ENCODE data around the gene RPS6KA4.

The RPS6KA4 gene

DNA sequence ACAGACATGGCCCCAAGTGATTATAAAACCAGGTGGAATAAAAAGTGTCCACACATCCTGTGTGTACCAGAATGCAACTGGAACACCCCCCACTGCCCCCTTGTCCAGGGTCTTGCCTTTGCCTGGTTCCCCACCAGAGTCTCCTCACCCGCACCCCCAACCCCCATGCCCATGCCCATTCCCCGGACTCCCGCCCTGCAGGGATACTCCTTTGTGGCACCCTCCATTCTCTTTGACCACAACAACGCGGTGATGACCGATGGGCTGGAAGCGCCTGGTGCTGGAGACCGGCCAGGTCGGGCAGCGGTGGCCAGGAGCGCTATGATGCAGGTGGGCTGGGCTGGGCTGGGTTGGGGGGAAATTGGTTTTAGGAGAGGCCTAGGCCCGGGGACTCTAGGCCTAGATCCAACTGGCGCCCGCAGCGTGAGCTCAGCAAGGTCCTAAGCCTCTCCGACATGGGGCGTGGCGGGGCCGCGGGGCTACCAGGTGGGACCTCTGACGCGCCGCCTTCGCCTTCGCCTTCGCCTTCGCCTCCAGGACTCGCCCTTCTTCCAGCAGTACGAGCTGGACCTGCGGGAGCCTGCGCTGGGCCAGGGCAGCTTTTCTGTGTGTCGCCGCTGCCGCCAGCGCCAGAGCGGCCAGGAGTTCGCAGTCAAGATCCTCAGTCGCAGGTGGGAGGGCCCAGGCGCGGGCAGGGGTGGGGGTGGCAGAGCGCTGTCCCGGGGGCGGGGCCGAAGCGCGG, 9.1 kb downstream of the RPS6KA4 start:
- DNase-seq (ENCODE audit: low spot score), result no peak

DNA sequence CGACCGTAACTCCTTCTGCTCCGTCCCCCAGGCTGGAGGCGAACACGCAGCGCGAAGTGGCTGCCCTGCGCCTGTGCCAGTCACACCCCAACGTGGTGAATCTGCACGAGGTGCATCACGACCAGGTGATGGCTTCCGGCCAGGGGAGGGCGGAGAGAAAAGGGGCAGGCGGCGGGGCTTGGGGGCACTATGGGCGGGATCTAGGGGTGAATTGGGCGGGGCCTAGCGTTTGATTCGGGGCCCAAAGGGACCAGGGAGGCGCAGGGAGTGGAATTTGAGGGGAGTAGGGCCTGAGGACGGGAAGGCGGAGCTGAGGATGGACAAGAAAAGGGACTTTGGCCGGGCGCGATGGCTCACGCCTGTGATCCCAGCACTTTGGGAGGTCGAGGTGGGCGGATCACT, 9.7 kb downstream of the RPS6KA4 start:
- DNase-seq (ENCODE audit: low spot score), result no peak

DNA sequence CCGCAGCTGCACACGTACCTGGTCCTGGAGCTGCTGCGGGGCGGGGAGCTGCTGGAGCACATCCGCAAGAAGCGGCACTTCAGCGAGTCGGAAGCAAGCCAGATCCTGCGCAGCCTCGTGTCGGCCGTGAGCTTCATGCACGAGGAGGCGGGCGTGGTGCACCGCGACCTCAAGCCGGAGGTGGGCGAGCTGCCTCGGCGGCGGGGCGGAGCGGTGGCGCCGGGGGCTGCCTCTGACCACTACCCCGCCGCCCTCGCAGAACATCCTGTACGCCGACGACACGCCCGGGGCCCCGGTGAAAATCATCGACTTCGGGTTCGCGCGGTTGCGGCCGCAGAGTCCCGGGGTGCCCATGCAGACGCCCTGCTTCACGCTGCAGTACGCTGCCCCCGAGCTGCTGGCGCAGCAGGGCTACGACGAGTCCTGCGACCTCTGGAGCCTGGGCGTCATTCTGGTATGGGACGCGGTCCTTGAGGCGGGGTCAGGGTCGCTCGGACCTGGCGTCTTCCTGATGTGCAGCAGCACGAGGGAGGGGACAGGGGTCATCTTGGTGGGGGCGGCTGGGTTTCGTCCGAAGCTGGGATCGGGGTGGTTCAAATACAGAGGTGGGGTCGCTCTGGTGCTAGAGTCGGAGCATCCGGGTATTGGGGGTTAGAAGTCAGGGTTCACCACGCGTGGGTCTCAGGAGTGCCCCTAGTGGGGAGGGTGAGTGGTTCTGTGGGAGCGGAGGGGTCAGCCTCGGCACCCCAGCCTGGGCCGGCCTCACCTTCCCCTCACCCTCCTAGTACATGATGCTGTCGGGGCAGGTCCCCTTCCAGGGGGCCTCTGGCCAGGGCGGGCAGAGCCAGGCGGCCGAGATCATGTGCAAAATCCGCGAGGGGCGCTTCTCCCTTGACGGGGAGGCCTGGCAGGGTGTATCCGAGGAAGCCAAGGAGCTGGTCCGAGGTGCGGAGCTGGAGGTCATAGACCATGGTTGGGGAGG, 10.8 kb downstream of the RPS6KA4 start:
- DNase-seq (ENCODE audit: low spot score), result no peak

GRCh38 chr11:64371201-64371600, 12.2 kb downstream of the RPS6KA4 start:
- no peak for DNase-seq (ENCODE audit: low spot score)

- no peak for DNase-seq (ENCODE audit: low spot score)
Observed at GRCh38 chr11:64372021-64372420, 13.1 kb downstream of the RPS6KA4 start.

- DNase-seq (ENCODE audit: low spot score), result peak; percentile 49
Observed at GRCh38 chr11:64372802-64373597, 14.0 kb downstream of the RPS6KA4 start.

DNA sequence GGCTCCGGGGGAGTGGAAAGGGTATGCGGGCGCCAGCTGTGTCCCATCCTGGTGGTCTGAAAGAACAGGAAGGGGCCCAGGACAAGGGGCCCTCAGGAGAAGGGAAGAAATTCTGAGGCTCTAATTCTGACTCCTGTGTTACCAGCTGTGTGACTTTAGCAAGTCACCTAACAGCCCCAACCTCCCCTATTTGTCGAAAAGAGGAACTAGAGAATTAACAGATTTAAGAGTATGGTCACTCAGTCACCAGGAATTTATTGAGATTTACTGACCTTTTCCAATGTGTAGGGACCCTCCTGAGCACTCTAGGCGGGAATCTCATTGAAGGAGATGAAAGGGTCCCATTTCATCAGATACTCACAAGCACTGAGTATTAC, 14.6 kb downstream of the RPS6KA4 start:
- DNase-seq (ENCODE audit: low spot score), result no peak

DNA sequence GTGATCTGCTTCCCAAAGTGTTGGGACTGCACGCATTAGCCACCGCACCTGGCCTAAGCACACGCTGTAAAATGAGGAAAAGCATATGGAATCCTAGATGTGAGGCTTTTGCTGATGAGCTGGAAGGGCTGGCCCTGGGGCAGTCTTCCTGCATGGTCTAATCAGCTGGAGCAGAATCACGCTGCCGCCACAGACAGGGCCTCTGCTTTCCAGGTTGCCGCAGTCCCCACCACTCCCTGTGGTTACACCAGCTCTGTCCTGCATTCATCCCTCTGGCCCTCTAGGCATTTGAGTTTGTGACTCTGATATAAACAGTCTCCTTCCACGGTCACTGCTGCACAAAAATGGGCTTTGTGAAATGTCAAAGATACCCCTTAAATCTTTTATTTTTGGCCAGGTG, 17.1 kb downstream of the RPS6KA4 start:
- no peak for DNase-seq (ENCODE audit: low spot score)

DNA sequence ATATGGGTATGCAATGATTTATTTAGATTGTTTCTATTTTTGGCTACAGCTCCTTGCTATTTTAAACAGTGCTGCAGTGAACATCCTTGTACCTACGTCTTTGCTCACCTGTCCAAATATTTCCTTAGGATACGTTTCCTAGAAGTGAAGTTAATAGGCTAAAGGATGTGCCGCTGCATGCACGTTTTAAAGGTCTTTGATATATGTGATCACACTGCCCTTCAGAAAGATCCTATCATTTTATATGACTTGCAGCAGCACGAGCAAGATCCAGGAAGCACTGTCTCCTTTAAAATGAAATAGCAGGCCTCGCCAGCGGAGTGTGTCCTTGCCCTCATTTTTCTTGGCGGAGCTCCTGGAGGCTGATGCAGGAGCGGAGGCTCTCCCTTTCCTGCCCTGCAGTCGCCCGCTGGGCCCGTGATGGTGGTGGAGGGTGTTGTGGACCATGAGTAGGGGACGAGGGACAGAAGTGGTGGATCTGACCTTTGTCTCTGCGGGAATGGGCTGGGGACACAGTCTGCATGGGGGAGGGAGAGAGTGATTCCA, 19.4 kb downstream of the RPS6KA4 start:
- DNase-seq (ENCODE audit: low spot score), result peak; percentile 68

DNA sequence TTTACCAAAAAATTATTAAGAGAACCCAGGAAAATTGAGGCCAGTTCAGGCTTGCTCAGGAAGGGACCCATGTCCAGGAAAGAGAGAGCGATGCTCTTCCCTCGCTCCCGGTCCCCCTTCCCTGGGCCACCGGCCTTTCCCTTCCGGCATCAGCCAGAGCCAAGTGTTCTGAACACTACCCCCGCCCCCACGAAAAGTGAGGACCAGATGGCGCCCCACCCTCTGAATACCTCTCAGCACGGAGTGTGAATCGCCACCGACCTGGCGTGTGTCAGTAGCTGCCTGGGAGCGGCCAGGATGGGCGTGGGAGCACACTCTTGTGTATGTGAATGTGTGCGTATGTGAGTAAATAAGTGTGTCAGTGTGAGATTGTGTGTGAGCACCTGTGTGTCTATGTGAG, 20.2 kb downstream of the RPS6KA4 start:
- DNase-seq (ENCODE audit: low spot score), result no peak

- DNase-seq (ENCODE audit: low spot score), result no peak
Observed at GRCh38 chr11:64379817-64380709, 21.1 kb downstream of the RPS6KA4 start.

- DNase-seq (ENCODE audit: low spot score), result no peak
Observed at GRCh38 chr11:64381350-64381749, 22.4 kb downstream of the RPS6KA4 start.

GRCh38 chr11:64382047-64382446, 23.1 kb downstream of the RPS6KA4 start:
- DNase-seq (ENCODE audit: low spot score), result no peak

- no peak for DNase-seq (ENCODE audit: low spot score)
Observed at GRCh38 chr11:64382586-64382985, 23.6 kb downstream of the RPS6KA4 start.

DNA sequence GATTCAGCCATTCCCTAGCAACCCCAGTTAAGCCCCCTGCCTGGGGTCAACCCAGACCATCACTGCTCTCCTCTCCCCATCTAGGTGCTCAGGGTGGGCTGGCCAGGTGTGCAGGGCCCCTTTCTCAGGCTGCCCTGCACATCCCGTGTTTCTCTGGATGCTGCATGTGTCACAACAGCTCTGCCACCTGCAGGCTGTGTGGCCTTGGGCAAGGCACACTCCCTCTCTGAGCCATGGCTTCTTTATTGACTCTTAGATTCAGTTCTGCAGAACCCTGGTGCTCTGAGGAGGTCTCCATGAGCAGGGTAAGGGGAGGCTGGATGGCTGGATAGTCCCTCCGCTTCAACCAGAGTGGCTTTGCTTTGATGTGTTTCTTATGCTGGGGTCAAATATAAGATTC, 24.6 kb downstream of the RPS6KA4 start:
- DNase-seq (ENCODE audit: low spot score), result no peak

DNA sequence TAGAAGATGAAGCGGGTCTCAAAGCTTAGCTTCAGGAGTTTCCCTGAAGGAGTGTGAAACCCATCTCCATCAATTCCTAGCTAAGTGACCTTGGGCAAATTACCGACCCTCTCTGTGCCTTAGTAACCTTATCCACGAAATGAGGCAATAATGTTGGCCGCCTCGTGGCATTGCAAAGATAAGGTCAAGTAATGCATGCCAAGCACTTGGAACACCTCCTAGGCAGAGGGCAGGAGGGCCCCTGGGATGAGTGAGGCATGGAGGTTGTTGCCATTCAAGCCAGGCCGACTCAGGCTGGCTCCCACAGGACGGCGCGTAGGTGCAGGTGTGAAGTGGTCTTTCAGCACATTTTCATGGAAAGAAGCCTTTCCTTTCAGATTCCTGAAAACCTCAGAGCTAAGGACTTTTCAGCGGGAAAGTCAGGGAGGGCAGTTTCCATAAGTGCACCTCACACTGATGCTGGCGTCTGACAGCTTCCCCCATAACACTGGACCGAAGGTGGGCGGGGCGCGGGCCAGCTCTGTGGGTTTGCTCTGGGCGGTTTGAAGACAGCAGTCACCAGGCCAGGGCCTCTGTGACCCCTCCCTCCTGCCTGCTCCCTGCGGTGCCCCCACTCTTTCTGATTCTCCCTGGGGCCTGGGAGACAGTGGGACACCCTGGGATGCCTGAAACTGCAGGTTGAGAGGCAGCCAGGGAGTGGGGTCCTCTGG, 25.2 kb downstream of the RPS6KA4 start:
- no peak for DNase-seq (ENCODE audit: low spot score)

- no peak for DNase-seq (ENCODE audit: low spot score)
Observed at GRCh38 chr11:64384981-64385944, 26.3 kb downstream of the RPS6KA4 start.

- no peak for DNase-seq (ENCODE audit: low spot score)
Observed at GRCh38 chr11:64385945-64386704, 27.2 kb downstream of the RPS6KA4 start.
